Activated CD8-positive, alpha-beta memory T cell treated with anti-CD3 and anti-CD28 coated beads, Interleukin-2, amount 50 U/mL, for 1 hour (primary cell): ENCODE measurements around the gene WFDC9.
"Not testable (repeated sequence)": the region's sequence is repeated elsewhere in the genome, so short reads cannot be mapped to it uniquely, and the experiment has no call there.

ENCODE experiments used
- DNase-seq: peaks from one replicate; pipeline ENCODE4 v3.0.0-alpha.2; 2020; ENCODE audit errors: extremely low read depth

WFDC9 gene

GRCh38 chr20:45631184-45631583, at the start of gene WFDC9:
Gene WFDC9 (minus strand): TSS chr20:45631284. CDS start chr20:45610181, 21,103 bp downstream.
- no peak for DNase-seq

GRCh38 chr20:45679650-45680049, 48.6 kb upstream of the WFDC9 start:
- DNase-seq: no peak

- DNase-seq: no peak
These were observed 41.7 kb upstream of the WFDC9 start for GRCh38 chr20:45672765-45673164.

DNA sequence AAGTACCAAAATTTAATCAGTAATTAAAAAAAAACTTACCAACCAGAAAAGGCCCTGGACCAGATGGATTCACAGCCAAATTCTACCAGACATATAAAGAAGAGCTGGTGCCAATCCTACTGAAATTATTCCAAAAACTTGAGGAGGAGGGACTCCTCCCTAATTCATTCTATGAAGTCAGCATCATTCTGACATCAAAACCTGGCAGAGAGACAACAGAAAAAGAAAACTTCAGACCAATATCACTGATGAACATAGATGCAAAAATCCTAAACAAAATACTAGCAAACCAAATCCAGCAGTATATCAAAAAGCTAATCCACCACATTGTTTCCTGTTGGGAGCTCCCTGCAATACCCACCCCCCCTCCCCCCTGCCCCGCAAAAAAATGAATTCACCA, 39.1 kb upstream of the WFDC9 start, which contains the start of gene WFDC11:
Gene WFDC11, minus strand, starts transcription at position 101 of the 400 bp plus-strand sequence. CDS start 19,639 bp downstream, outside the sequence.
- DNase-seq: no peak

- not testable (repeated sequence) for DNase-seq
These were observed 26.0 kb upstream of the WFDC9 start for GRCh38 chr20:45657038-45657437.

DNA sequence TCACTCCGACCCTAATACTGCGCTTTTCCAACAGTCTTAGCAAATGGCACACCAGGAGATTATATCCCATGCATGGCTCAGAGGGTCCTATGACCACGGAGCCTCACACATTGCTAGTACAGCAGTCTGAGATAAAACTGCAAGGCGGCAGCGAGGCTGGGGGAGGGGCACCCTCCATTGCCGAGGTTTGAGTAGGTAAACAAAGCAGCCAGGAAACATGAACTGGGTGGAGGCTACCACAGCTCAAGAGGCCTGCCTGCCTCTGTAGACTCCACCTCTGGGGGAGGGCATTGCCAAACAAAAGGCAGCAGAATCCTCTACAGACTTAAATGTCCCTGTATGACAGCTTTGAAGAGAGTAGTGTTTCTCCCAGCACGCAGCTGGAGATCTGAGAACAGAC, 20.6 kb upstream of the WFDC9 start:
- not testable (repeated sequence) for DNase-seq

DNA sequence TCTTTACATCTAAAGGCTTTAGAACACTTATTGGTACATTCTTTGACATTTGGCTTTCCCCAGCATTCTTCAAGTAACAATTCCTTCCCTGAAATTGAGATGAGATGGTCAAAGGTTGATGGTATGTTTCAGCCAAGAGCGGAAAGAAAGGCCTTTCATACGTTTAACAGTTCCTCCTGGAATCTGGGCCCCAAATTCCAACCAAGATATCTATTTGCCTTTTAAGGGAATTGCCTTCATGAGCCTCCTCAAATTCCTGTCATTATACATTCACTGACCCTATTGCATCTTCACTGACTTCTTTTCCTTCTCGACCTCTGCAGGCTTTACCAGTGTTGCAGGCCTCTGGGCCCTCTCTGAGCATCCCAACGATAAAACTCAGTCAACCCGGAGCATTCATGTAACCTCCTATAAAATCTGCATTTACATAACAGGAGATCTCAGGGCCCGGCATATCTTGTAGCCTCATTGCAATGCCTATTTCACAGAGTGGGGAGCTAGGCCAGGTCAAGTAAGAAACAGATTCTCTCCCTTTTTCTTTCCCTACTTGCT, 18.3 kb upstream of the WFDC9 start:
- DNase-seq: no peak

DNA sequence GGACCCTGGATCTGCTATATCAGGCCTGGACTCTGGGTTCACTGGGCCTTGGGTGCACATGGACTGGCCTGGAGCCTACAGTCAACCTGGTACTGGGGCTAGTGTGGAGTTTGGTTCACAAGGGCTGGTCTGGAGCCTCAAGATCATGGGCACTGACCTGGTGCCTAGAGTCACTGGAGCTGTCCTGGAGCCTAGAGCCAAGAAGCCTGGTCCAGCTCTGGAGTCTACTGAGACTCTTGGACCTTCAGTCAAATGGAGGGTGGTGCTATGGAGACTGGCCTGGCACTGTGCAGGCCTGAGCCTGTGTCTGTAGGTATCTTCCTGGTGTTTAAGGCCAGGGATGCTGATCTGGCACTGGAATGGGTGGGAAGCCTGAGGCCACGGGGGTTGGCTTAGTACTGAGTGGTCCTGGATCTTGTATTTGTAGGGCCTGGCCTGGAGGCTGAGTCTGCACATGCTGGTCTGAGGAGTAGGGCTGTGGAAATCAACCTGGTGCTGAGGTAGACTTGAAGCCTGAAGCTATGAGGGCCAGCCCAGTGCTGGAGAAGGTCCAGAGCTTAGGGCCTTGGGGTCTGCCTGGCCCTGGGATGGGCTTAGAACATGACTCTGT, 16.5 kb upstream of the WFDC9 start:
- no peak for DNase-seq

DNA sequence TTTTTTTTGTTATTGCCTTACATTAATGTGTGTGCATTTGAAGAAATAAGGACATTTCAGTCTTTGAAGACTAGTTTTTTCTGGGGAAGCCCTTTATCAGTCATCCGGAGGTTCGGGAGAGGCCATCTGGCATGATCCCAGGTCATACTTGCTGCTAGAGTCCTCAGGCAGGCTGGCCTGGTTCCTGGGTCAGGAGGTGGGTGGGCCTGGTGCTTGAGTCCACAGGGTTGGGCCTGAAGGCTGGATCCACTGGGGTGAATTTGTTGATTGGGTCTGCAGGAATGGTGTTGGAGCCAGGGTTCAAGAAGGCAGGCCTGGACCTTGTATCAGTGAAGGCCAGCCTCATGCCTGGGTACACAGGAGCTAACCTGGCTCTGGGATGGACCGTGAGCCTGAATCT, 15.8 kb upstream of the WFDC9 start:
- no peak for DNase-seq

DNA sequence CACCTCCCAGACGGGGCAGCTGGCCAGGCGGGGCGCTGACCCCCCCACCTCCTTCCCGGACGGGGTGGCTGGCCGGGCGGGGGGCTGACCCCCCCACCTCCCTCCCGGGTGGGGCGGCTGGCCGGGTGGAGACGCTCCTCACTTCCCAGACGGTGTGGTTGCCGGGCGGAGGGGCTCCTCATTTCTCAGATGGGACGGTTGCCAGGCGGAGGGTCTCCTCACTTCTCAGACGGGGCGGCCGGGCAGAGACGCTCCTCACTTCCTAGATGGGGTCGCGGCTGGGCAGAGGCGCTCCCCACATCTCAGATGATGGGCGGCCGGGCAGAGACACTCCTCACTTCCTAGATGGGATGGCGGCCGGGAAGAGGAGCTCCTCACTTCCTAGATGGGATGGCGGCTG, 14.8 kb upstream of the WFDC9 start:
- DNase-seq: not testable (repeated sequence)

- DNase-seq: not testable (repeated sequence)
These were observed 10.0 kb upstream of the WFDC9 start for GRCh38 chr20:45641076-45641475.

GRCh38 chr20:45639687-45640086, 8.6 kb upstream of the WFDC9 start:
- no peak for DNase-seq

DNA sequence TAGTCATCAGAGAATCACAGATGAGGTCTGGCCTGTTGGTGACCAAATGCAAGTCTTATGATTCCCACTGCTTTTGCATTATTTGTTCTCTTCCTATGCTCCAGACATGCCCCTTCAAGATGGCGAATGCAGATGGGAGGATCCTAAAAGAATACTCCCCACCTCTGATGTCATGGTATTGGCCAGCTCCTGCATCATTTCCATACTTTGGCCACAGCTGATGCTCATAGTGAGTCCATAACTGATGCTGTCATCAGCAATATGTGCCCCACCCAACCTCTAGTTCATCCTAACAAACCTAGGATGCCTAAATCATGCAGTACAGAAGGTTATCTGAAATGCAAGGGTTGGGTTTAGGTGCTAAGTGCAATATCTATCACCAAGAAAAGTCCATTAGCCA, 5.4 kb upstream of the WFDC9 start:
- no peak for DNase-seq

DNA sequence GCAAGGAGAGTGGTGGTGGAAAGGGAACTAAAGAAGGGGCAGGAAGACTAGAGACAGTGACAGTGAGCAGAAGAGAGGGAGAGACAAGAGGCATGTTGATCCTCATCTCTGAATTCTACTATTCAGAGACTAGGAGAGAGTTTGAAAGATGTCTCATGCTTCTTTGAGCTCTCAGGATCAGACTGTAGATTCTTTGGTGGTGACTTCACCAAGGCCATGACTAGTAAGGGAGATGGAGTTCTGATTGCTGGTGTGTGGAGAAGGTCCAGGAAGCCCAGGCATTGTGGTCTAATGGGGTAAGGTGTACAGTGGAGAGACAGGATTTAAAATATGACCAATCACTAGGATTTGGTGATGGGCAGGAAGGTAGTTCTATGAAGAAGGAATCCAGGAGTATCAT, 713 bp downstream of the WFDC9 start:
- no peak for DNase-seq

DNA sequence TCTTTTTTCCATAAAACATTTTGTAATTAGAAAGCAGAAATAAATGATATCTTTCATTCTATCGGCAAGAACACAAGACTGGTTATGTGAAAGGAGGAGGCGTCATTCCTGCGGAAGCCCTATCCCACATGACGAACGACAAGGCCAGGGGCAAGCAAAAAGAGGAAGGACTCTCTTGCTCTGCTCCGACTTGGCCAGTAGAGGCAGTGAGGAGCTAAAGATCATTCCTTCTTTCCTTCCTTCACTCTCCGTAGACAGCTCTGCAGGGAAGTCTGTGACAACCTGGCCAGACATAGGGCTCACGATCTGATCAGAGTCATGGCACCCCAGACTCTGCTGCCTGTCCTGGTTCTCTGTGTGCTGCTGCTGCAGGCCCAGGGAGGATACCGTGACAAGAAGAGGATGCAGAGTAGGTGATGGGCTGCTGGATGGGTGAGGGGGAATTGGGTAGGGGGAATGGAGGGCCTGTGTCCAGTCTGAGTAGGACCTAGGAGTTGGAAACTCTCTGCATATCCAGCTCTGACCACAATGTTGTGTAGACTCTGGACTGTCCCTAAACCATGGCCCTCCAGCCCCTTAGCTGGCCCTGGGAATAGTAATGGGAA, 1.5 kb downstream of the WFDC9 start, which contains the start of gene WFDC10A:
Gene WFDC10A, plus strand, starts transcription at position 244 of the 605 bp plus-strand sequence. Its CDS starts 75 bp downstream, at position 319.
- no peak for DNase-seq

DNA sequence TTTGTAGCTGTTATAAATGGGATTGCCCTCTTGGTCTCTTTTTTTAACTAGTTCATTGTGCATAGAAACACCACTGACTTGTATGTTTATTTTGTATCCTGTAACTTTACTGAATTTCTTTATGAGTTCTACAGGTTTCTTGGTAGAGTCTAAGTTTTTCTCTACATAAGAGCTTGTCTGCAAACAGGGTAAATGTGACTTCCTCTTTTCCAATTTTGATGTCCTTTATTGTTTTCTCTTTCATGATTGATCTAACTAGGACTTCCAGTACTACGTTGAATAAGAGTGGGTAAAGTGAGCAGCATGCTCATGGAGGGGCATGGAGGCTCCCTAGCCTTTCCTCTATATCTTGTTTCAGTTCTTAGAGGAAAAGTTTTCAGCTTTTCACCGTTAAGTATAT, 4.5 kb downstream of the WFDC9 start:
- DNase-seq: no peak

GRCh38 chr20:45621593-45621992, 9.5 kb downstream of the WFDC9 start:
- no peak for DNase-seq

DNA sequence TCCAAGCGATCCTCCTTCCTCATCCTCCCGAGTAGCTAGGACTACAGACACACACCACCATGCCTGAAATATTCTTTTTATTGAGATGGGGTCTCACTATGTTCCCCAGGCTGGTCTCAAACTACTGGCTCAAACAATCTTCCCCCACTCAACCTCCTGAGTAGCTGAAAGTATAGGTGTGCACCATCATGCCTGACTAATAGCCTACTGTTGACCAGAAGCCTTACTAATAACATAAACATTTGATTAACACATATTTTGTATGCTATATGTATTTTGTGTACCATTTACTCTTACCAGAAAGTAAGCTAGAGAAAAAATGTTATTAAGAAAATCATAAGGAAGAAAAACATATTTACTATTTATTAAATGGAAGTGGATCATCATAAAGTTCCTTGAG, 13.5 kb downstream of the WFDC9 start:
- DNase-seq: no peak

DNA sequence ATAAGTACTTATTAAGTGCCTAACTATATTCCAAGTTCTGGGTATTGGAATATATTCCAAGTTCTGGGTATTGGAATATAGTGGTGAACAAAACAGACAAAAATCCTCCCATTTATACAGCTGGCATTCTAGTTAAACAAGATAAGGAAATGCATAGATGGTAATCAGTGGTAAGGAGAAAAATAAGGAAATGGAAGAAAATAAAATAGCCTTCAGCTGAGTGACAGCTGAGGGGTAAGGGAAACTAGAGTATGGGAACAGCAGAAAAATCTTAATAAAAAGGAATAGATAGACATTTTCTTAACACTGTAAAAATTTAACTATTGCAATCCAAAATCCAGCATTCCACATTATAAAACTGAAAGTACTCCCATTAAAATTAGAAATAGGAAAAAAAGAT, 18.8 kb downstream of the WFDC9 start:
- no peak for DNase-seq

- DNase-seq: no peak
These were observed 20.0 kb downstream of the WFDC9 start for GRCh38 chr20:45611054-45611453.

DNA sequence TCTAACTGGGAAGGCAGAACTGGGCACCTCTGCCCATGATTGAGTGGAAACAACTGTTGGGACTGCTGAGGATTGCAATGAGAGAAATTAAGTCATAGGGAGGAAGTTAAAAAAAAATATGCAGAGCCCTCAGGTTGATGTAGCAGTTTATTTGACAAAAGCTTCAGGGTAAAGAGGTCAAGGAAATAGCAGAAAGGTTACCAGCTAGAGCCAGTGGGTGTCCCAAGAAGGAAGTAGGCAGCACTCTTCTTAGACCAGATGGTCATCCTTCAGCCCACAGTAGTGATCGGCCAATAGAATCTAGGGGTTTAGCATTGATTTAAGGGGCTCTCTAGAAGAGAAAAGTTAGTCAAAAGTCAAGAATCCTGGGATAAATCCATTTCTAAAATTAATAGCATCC, 23.3 kb downstream of the WFDC9 start:
- DNase-seq: no peak

GRCh38 chr20:45595235-45595634, 35.8 kb downstream of the WFDC9 start:
- no peak for DNase-seq

DNA sequence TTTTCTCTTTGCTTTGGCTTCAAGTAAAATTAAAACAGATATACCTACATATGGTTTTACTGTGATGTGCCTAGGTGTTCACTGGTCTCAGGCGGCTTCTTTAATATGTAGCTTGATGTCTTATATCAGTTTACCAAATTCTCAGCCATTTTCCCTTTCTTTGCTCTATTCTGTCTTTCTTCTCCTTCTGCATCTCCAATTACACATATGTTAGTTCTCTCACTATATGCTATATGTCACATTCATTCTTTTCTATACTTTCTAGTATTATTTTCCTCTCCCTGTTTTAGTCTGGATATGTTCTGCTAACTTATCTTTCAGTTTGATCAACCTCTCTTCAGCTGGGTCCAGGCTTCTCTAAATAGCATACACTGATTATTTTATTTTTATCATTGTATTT, 37.6 kb downstream of the WFDC9 start:
- no peak for DNase-seq
